ENCODE results near the gene BRCC3.
"Not testable (repeated sequence)": the region's sequence is repeated elsewhere in the genome, so short reads cannot be mapped to it uniquely, and the experiment has no call there.

The BRCC3 gene

GRCh38 chrX:155061760-155062159 lies 9.5 kb upstream of the BRCC3 start:
- DNase-seq: no peak

- no peak for DNase-seq
These were observed 6.1 kb upstream of the BRCC3 start for GRCh38 chrX:155065035-155065734.

- DNase-seq: no peak
These were observed 3.1 kb upstream of the BRCC3 start for GRCh38 chrX:155068165-155068564.

- DNase-seq: no peak
These were observed 1.9 kb upstream of the BRCC3 start for GRCh38 chrX:155069414-155069813.

- DNase-seq: no peak
These were observed 1.3 kb upstream of the BRCC3 start for GRCh38 chrX:155070038-155070437.

GRCh38 chrX:155070663-155070974 lies 689 bp upstream of the BRCC3 start:
- DNase-seq: no peak

GRCh38 chrX:155071694-155072280 lies 479 bp downstream of the BRCC3 start:
- DNase-seq: no peak

- DNase-seq: no peak
These were observed 15.0 kb downstream of the BRCC3 start for GRCh38 chrX:155086202-155086840.

- DNase-seq: no peak
These were observed 15.8 kb downstream of the BRCC3 start for GRCh38 chrX:155086961-155087735.

GRCh38 chrX:155094468-155095061 lies 23.3 kb downstream of the BRCC3 start:
- DNase-seq: no peak

GRCh38 chrX:155105919-155106318 lies 34.6 kb downstream of the BRCC3 start:
- DNase-seq: no peak

- DNase-seq: no peak
These were observed 37.1 kb downstream of the BRCC3 start for GRCh38 chrX:155108427-155108826.

- DNase-seq: no peak
These were observed 40.9 kb downstream of the BRCC3 start for GRCh38 chrX:155112171-155112570.

GRCh38 chrX:155113097-155113496 lies 41.8 kb downstream of the BRCC3 start:
- no peak for DNase-seq

GRCh38 chrX:155115174-155115819 lies 44.0 kb downstream of the BRCC3 start:
- DNase-seq: no peak

- DNase-seq: no peak
These were observed 56.2 kb downstream of the BRCC3 start for GRCh38 chrX:155127465-155127864.

GRCh38 chrX:155127940-155128339 lies 56.6 kb downstream of the BRCC3 start:
- DNase-seq: no peak

GRCh38 chrX:155132110-155132509 lies 60.8 kb downstream of the BRCC3 start:
- no peak for DNase-seq

GRCh38 chrX:155134255-155134654 lies 62.9 kb downstream of the BRCC3 start:
- DNase-seq: no peak

- no peak for DNase-seq
These were observed 72.7 kb downstream of the BRCC3 start for GRCh38 chrX:155143959-155144548.

GRCh38 chrX:155144926-155145325 lies 73.6 kb downstream of the BRCC3 start:
- DNase-seq: no peak

- DNase-seq: not testable (repeated sequence)
These were observed 76.3 kb downstream of the BRCC3 start for GRCh38 chrX:155147612-155148011.

Measured in NCI-H187 treated with DMSO at 0.1 percent for 48 hours (cell line).